PC-3 (cell line): Measurements from ENCODE around the gene NATD1. TPM values are rescaled to one million over a fixed set of nuclear protein-coding genes. Genes with fewer than 3 reads are reported as not detected.

Experiments
- ATAC-seq: fragments of 200-7000 bp; cut with Tn5 transposase; 2 replicates; pipeline ENCODE4 v1.9.1; 2020; ENCODE audit warnings: mild to moderate bottlenecking, moderate library complexity
- BruUV-seq: library from RNA; stranded (reverse); fragments of 400-500 nt; replicated peaks from 2 replicates; lab custom pipeline; 2021; lab: Mats Ljungman, UMichigan
- CTCF ChIA-PET: fragments of 300-600 bp; sonication (Branson Sonifier 250); formaldehyde crosslinking; loops from one replicate; lab custom pipeline; 2022; ENCODE audit warnings: antibody characterized with exemption; lab: Charles Lee
- POLR2A ChIA-PET: fragments of 300-600 bp; sonication (Branson Sonifier 250); formaldehyde crosslinking; loops from one replicate; lab custom pipeline; 2022; ENCODE audit warnings: antibody characterized with exemption; ENCODE audit not compliant: unreplicated experiment; lab: Charles Lee
- DNase-seq: peaks from one replicate; pipeline ENCODE4 v3.0.0-alpha.2; 2015
- H2AFZ ChIP-seq: fragments of 300-600 bp; sonication (generic); 2 replicates; pipeline ENCODE4 v1.6.0; 2016; ENCODE audit warnings: antibody characterized with exemption, low read length
- H3F3A ChIP-seq: fragments of 300-600 bp; sonication (generic); one replicate; pipeline ENCODE4 v1.6.0; 2017; ENCODE audit warnings: antibody characterized with exemption, low read length, control low read depth, mild to moderate bottlenecking; ENCODE audit not compliant: unreplicated experiment
- H3K27ac ChIP-seq: fragments of 300-600 bp; sonication (generic); 2 replicates; pipeline ENCODE4 v1.5.1; 2016; ENCODE audit warnings: mild to moderate bottlenecking, low read length
- H3K27me3 ChIP-seq: fragments of 300-600 bp; sonication (generic); 2 replicates; pipeline ENCODE4 v1.6.1; 2016; ENCODE audit warnings: low read length, mixed read lengths
- H3K36me3 ChIP-seq: fragments of 300-600 bp; sonication (generic); 2 replicates; pipeline ENCODE4 v1.6.1; 2016; ENCODE audit warnings: low read depth, mixed run types, low read length, mixed read lengths
- H3K4me1 ChIP-seq: fragments of 300-600 bp; sonication (generic); 2 replicates; pipeline ENCODE4 v1.5.1; 2016; ENCODE audit warnings: low read length; ENCODE audit not compliant: insufficient read depth
- H3K4me2 ChIP-seq: fragments of 300-600 bp; sonication (generic); 2 replicates; pipeline ENCODE4 v1.6.0; 2016; ENCODE audit warnings: low read length
- H3K4me3 ChIP-seq: fragments of 300-600 bp; sonication (generic); 2 replicates; pipeline ENCODE4 v1.5.1; 2016; ENCODE audit warnings: mild to moderate bottlenecking, low read length, mixed read lengths
- H3K79me2 ChIP-seq: fragments of 300-600 bp; sonication (generic); 2 replicates; pipeline ENCODE4 v1.6.1; 2017; ENCODE audit warnings: low read length, mixed read lengths
- H3K9ac ChIP-seq: fragments of 300-600 bp; sonication (generic); 2 replicates; pipeline ENCODE4 v1.6.0; 2016; ENCODE audit warnings: mild to moderate bottlenecking, low read length
- H3K9me2 ChIP-seq: fragments of 300-600 bp; sonication (generic); replicated peaks from 2 replicates; pipeline ENCODE4 v1.6.1; 2016; ENCODE audit warnings: mixed run types, low read length, mixed read lengths
- H3K9me3 ChIP-seq: fragments of 300-600 bp; sonication (generic); 2 replicates; pipeline ENCODE4 v1.6.1; 2016; ENCODE audit warnings: low read length, mixed read lengths
- H4K20me1 ChIP-seq: fragments of 300-600 bp; sonication (generic); 2 replicates; pipeline ENCODE4 v1.6.1; 2016; ENCODE audit warnings: low read length, mixed read lengths
- EZH2 ChIP-seq: fragments of 300-600 bp; sonication (generic); IDR thresholded peaks from one replicate; pipeline ENCODE4 v1.6.1; 2017; ENCODE audit warnings: antibody characterized with exemption, mild to moderate bottlenecking, low read length; ENCODE audit not compliant: unreplicated experiment
- EZH2phosphoT487 ChIP-seq: fragments of 300-600 bp; sonication (generic); IDR thresholded peaks from 2 replicates; pipeline ENCODE4 v1.6.1; 2018; ENCODE audit warnings: mild to moderate bottlenecking, antibody characterized with exemption, low read length, borderline replicate concordance
- intact Hi-C: fragments of 100-400 bp; cut with micrococcal nuclease; formaldehyde crosslinking; loops from 2 replicates; pipeline ENCODE4 v1.9.0; 2023
- total RNA-seq: library from RNA; depleted of rRNA; stranded (reverse); fragments of >200 nt; gene quantifications from 2 replicates; pipeline ENCODE4 v1.2.3, GENCODE V29; 2014
- TF ChIP-seq, protein P1 (sequence below): fragments of 300-600 bp; sonication (generic); conservative IDR thresholded peaks from 2 replicates; pipeline ENCODE4 v1.5.1; 2017; ENCODE audit warnings: antibody characterized with exemption, low read depth, mild to moderate bottlenecking, low read length

NATD1 gene
- total RNA-seq, 1 experiment from 2014 or later, result 0.73 TPM

DNA sequence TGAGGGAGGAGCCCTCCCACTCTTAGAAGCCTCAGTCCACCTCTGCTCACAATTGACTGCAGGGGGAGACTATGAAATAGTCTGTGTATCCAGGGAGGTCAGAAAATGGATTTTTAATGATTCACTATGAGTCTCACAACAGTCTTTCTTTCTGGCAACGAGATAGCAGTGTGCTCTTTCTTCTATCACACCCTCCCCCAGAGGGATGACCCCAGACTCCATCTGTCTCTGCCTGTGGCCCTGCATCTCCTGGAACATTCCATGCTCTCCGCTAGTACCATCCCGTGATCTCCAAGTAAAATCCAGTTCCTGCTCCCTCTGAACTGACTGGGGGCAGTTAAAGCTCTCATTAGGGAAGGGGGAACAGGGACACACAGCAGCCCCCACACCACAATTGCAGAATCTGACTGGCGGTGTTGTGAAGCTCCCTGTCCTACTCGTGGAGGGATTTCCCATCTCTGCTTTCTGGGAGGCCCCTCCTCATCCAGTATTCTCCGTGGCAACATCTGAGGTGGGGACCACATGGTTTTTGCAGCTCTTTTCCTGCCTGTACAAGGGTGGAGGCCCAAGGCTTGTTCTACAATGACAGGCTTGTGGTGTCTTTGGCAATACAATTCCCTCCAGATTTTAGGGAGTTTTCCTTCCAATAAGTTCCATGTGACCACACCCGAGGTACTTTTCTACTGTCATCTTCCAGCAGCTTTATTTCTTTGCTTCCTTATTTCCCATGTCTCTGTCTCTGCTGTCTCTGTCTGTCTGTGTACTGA, 19.4 kb downstream of the NATD1 start:
- ChIA-PET POLR2A (no interaction called here), CTCF (no interaction called here)
- TF ChIP-seq EZH2 (no peak), EZH2phosphoT487 (no peak)
- TF ChIP-seq, protein P1, sequence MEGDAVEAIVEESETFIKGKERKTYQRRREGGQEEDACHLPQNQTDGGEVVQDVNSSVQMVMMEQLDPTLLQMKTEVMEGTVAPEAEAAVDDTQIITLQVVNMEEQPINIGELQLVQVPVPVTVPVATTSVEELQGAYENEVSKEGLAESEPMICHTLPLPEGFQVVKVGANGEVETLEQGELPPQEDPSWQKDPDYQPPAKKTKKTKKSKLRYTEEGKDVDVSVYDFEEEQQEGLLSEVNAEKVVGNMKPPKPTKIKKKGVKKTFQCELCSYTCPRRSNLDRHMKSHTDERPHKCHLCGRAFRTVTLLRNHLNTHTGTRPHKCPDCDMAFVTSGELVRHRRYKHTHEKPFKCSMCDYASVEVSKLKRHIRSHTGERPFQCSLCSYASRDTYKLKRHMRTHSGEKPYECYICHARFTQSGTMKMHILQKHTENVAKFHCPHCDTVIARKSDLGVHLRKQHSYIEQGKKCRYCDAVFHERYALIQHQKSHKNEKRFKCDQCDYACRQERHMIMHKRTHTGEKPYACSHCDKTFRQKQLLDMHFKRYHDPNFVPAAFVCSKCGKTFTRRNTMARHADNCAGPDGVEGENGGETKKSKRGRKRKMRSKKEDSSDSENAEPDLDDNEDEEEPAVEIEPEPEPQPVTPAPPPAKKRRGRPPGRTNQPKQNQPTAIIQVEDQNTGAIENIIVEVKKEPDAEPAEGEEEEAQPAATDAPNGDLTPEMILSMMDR, result 0 out of 2 replicates have a peak, but pooled peaks have one; percentile 11

DNA sequence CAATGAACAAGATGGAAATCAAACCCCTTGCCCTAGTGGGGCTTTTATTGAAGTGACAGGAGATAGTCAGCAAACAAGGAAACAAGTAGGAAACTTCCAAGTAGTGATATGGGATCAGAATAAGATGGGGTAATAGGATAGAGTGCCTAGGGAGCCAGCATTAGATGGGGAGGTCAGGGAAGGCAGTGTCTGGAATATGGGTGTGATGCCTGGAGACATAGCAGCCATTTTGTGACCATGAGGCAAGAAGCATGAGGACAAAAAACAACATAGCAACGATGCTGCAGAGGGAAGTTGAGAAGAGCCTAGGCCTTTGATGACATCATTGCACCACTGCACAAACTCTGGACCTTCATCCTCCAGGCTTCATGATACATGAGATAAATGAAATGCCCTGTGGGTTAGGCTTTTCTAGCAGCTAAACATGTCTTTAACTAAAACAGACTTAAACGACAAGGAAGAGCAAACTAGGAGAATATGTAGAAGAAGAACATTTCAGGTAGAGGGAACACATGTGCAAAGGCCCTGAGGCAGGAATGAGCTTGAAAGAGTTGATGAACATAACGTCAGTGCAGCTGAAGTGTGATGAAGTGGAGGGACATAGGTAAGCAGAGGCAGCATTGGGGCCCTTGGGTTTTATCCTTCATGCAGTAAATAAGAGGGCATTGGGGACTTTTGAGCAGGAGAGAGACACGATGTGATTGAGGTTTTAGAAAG, 21.0 kb downstream of the NATD1 start:
- no peak overlapping the region for H2AFZ ChIP-seq
- BruUV-seq, result no TSS peak
- no peak overlapping the region for H3K4me2 ChIP-seq
- no peaks in the 10 kb centered on the region for H3K79me2 ChIP-seq
- TF ChIP-seq EZH2 (no peak), EZH2phosphoT487 (no peak)
- TF ChIP-seq, protein P1, result no peak
- no peaks in the 10 kb centered on the region for H3F3A ChIP-seq
- POLR2A ChIA-PET, result no interaction called here
- DNase-seq (no peak), ATAC-seq (no peak)
- H3K4me1 ChIP-seq, result no peaks in the 10 kb centered on the region
- H4K20me1 ChIP-seq, result no peaks in the 10 kb centered on the region
- no peak overlapping the region for H3K9ac ChIP-seq
- intact Hi-C loops, result no loop called here
- no peak overlapping the region for H3K27ac ChIP-seq
- H3K9me2 ChIP-seq, result no peaks in the 10 kb centered on the region
- H3K9me3 ChIP-seq, result no peaks in the 10 kb centered on the region
- no peaks in the 10 kb centered on the region; the same call in 1 of the 2 replicates for H3K36me3 ChIP-seq
- CTCF ChIA-PET, result no interaction called here
- H3K4me3 ChIP-seq, result no peak overlapping the region
- no peaks in the 10 kb centered on the region for H3K27me3 ChIP-seq

More for the DNA sequence above, 19.4 kb downstream of the NATD1 start:
- Histone ChIP-seq H3K4me3 (no peak overlapping the region), H4K20me1 (no peaks in the 10 kb centered on the region), H3K9ac (no peak overlapping the region), H3F3A (no peaks in the 10 kb centered on the region), H2AFZ (no peak overlapping the region), H3K36me3 (no peaks in the 10 kb centered on the region; the same call in 1 of the 2 replicates), H3K4me1 (no peaks in the 10 kb centered on the region), H3K27me3 (no peaks in the 10 kb centered on the region), H3K79me2 (no peaks in the 10 kb centered on the region), H3K27ac (no peak overlapping the region), H3K9me2 (no peaks in the 10 kb centered on the region), H3K4me2 (no peak overlapping the region), H3K9me3 (no peaks in the 10 kb centered on the region)
- peak; percentile 38; the same call in 1 of the 2 replicates for ATAC-seq
- DNase-seq, result no peak
- intact Hi-C loops, result no loop called here
- BruUV-seq, result no TSS peak
